Measurements from ENCODE around the gene STRBP.
"Not testable (repeated sequence)": the region's sequence is repeated elsewhere in the genome, so short reads cannot be mapped to it uniquely, and the experiment has no call there.

Gene STRBP

GRCh38 chr9:123278361-123278760 is 10.0 kb upstream of the STRBP start:
- no peak for DNase-seq (ENCODE audit: low read depth, low spot score)
- POLR2A ChIA-PET = no interaction called here
- TF ChIP-seq, protein P1, sequence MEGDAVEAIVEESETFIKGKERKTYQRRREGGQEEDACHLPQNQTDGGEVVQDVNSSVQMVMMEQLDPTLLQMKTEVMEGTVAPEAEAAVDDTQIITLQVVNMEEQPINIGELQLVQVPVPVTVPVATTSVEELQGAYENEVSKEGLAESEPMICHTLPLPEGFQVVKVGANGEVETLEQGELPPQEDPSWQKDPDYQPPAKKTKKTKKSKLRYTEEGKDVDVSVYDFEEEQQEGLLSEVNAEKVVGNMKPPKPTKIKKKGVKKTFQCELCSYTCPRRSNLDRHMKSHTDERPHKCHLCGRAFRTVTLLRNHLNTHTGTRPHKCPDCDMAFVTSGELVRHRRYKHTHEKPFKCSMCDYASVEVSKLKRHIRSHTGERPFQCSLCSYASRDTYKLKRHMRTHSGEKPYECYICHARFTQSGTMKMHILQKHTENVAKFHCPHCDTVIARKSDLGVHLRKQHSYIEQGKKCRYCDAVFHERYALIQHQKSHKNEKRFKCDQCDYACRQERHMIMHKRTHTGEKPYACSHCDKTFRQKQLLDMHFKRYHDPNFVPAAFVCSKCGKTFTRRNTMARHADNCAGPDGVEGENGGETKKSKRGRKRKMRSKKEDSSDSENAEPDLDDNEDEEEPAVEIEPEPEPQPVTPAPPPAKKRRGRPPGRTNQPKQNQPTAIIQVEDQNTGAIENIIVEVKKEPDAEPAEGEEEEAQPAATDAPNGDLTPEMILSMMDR (IDR thresholded peaks at IDR 0.05; ENCODE audit: insufficient read depth, low read length, missing control alignments) = no peak
- CTCF ChIA-PET = interaction anchor here (0.6 kb wide), 1 partner anchor 300 kb away, joined by 3 read pairs; no protein-coding TSS in a partner anchor
- H3K4me3 ChIP-seq (ENCODE audit: low read depth, low read length) = no peak overlapping the region

DNA sequence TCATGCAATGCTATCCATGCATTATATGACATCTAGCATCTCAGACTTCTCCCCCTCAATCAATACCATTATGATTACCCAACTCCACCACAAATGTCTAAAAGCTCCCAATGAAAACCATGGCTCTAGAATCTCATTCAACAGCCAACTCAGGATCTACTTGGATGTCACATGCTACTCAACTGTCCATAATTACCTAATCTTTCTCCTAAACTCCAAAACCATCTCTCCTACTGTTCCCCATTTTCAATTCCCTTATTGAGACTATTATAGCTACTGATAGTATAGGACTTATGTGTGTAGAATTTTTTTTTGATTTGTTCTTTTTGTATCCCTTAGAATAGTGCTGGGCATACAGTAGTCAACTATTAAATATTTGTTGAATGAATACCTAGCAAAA is 8.2 kb upstream of the STRBP start:
- ChIA-PET POLR2A (no interaction called here), CTCF (interaction anchor here (1.8 kb wide), 1 partner anchor 73 kb away, joined by 4 read pairs; no protein-coding TSS in a partner anchor)
- H3K4me3 ChIP-seq (ENCODE audit: low read depth, low read length) = no peak overlapping the region
- TF ChIP-seq, protein P1 (IDR thresholded peaks at IDR 0.05; ENCODE audit: insufficient read depth, low read length, missing control alignments) = no peak
- no peak for DNase-seq (ENCODE audit: low read depth, low spot score)

DNA sequence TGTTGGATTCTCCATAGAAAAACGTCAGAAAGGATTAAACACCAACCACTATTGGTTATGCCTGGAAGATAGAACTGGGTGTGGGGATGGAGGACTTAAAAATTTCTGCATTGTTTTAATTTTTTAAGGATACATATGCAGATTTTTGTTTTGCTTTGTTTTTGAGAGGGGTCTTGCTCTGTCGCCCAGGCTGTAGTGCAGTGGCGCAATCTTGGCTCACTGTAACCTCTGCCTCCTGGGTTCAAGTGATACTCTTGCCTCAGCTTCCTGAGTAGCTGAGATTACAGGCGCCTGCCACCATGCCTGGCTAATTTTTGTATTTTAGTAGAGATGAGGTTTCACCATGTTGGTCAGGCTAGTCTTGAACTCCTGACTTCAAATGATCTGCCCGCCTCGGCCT is 2.7 kb upstream of the STRBP start:
- H3K4me3 ChIP-seq (ENCODE audit: low read depth, low read length); DNase-seq (ENCODE audit: low read depth, low spot score); CTCF ChIA-PET; POLR2A ChIA-PET: not testable (repeated sequence)

- no peak for DNase-seq (ENCODE audit: low read depth, low spot score)
- H3K4me3 ChIP-seq (ENCODE audit: low read depth, low read length) = peak overlapping the region; percentile 63; the same call in 1 of the 2 replicates
- ChIA-PET POLR2A (no interaction called here), CTCF (interaction anchor here (1.4 kb wide), 1 partner anchor 26 kb away, joined by 3 read pairs; no protein-coding TSS in a partner anchor)
- TF ChIP-seq, protein P1 (IDR thresholded peaks at IDR 0.05; ENCODE audit: insufficient read depth, low read length, missing control alignments) = no peak
Measured at GRCh38 chr9:123269281-123269680, 895 bp upstream of the STRBP start.

- H3K4me3 ChIP-seq (ENCODE audit: low read depth, low read length) = peak overlapping the region; percentile 63
- TF ChIP-seq, protein P1 (IDR thresholded peaks at IDR 0.05; ENCODE audit: insufficient read depth, low read length, missing control alignments) = no peak
- ChIA-PET POLR2A (no interaction called here), CTCF (no interaction called here)
- DNase-seq (ENCODE audit: low read depth, low spot score) = no peak
Measured at GRCh38 chr9:123268199-123268464, 254 bp downstream of the STRBP start.

- ChIA-PET POLR2A (no interaction called here), CTCF (no interaction called here)
- TF ChIP-seq, protein P1 (IDR thresholded peaks at IDR 0.05; ENCODE audit: insufficient read depth, low read length, missing control alignments) = no peak
- peak overlapping the region; percentile 63 for H3K4me3 ChIP-seq (ENCODE audit: low read depth, low read length)
- DNase-seq (ENCODE audit: low read depth, low spot score) = no peak
Measured at GRCh38 chr9:123267481-123268198, 746 bp downstream of the STRBP start.

Data from AG04449 (cell line).